Measurements from ENCODE around the gene FOXD2. TPM values are rescaled to one million over a fixed set of nuclear protein-coding genes. Genes with fewer than 3 reads are reported as not detected.
A peak's percentile ranks its signal among the peaks of the same experiment; 100 is the strongest.

Gene FOXD2
- total RNA-seq, result 0.05 TPM
- polyA plus RNA-seq, result 0.16 TPM
- long read RNA-seq, donor 1, result 0 reads
- long read RNA-seq, donor 2, full-length matches to known transcripts, result 5 of 5 reads
- long read RNA-seq, donor 2, partial matches to known transcripts, result 0 of 5 reads
- long read RNA-seq, donor 2, other reads (novel, unspliced or antisense), result 0 of 5 reads
- long read RNA-seq, donor 3, result 0 reads
- long read RNA-seq, donor 4, result 0 reads
- long read RNA-seq, donor 5, full-length matches to known transcripts, result 4 of 4 reads
- long read RNA-seq, donor 5, partial matches to known transcripts, result 0 of 4 reads
- long read RNA-seq, donor 5, other reads (novel, unspliced or antisense), result 0 of 4 reads
- long read RNA-seq, donor 6, full-length matches to known transcripts, result 1 of 1 reads
- long read RNA-seq, donor 6, partial matches to known transcripts, result 0 of 1 reads
- long read RNA-seq, donor 6, other reads (novel, unspliced or antisense), result 0 of 1 reads
- long read RNA-seq, donor 7, full-length matches to known transcripts, result 1 of 1 reads
- long read RNA-seq, donor 7, partial matches to known transcripts, result 0 of 1 reads
- long read RNA-seq, donor 7, other reads (novel, unspliced or antisense), result 0 of 1 reads
- long read RNA-seq, donor 8, result 0 reads
- long read RNA-seq, donor 9, result 0 reads
- long read RNA-seq, donor 10, full-length matches to known transcripts, result 3 of 3 reads
- long read RNA-seq, donor 10, partial matches to known transcripts, result 0 of 3 reads
- long read RNA-seq, donor 10, other reads (novel, unspliced or antisense), result 0 of 3 reads

DNA sequence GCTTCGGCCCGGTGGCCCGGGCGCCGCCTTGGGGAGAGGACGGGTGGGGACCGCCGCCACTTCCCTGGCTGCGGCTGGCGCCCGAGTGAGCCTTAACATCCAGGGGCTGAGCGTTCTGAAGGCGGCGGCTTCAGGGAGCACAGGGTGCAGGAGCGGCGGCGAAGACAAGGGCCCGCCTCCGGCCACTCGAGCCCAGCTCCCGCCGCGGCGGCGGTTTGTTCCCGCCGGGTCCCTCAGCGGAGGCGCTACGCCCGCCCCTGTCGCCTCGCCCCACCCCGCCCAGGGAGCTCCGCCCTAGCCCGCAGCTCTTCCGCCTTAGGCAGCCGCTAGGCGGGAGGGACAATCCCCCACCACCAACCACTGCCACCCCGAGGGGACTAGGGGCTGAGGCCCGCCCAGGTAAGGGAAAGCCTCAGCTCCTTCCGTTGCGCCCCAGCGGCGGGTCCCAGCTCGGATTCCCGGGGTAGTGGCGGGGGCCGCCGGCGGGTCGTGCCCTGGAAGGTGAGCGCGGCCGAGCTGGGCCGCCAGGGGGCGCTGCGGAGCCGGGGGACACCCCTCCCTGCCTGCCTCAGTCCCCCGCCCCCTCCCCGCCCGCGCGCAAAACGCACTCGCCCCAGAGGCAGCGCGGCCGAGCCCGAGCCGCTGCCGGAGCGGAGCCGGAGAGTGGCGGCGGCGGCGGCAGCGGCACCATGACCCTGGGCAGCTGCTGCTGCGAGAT, at the start of gene FOXD2:
TSS of gene FOXD2 (plus strand) at position 598 of the 718 bp plus-strand sequence. CDS start at position 690, 92 bp downstream.
- WGBS, result under 1% methylated on average over 80 of the region's 80 CpGs
- Histone ChIP-seq H3K4me3 (ENCODE audit: low read length in 2 of 2) (peak within 1 kb of the TSS; percentile 60 to 67), H3K36me3 (ENCODE audit: control insufficient read depth in 2 of 2, insufficient read depth in 2 of 2, low read length in 1 of 2) (no peaks in the 10 kb centered on the region), H3K27ac (ENCODE audit: low read depth in 1 of 2, low read length in 1 of 2) (peak within 1 kb of the TSS; percentile 73 to 75), H3K27me3 (ENCODE audit: control insufficient read depth in 2 of 2, insufficient read depth in 1 of 2, low read length in 1 of 2) (peaks cover 79 to 97% of the 10 kb centered on the region in 2 donors), H3K4me1 (ENCODE audit: control insufficient read depth in 2 of 2, insufficient read depth in 2 of 2, low read length in 2 of 2) (peaks cover 8 to 30% of the 10 kb centered on the region in 2 donors), H3K9me3 (ENCODE audit: control insufficient read depth in 2 of 2, insufficient read depth in 1 of 2, low read length in 1 of 2) (peaks cover 0 to 3% of the 10 kb centered on the region in 2 donors)
- peak; percentile 71 to 94 (median 84) for DNase-seq (ENCODE audit: low read depth in 6 of 9, low spot score in 9 of 9)

- Histone ChIP-seq H3K9me3 (ENCODE audit: control insufficient read depth in 2 of 2, insufficient read depth in 1 of 2, low read length in 1 of 2) (no peaks in the 10 kb centered on the region), H3K4me3 (ENCODE audit: low read length in 2 of 2) (no peak overlapping the region), H3K27ac (ENCODE audit: low read depth in 1 of 2, low read length in 1 of 2) (no peak overlapping the region), H3K36me3 (ENCODE audit: control insufficient read depth in 2 of 2, insufficient read depth in 2 of 2, low read length in 1 of 2) (no peaks in the 10 kb centered on the region), H3K4me1 (ENCODE audit: control insufficient read depth in 2 of 2, insufficient read depth in 2 of 2, low read length in 2 of 2) (no peaks in the 10 kb centered on the region), H3K27me3 (ENCODE audit: control insufficient read depth in 2 of 2, insufficient read depth in 1 of 2, low read length in 1 of 2) (peaks cover 0 to 3% of the 10 kb centered on the region in 2 donors)
- peak in 2 of 9 donors; percentile 16 to 23 for DNase-seq (ENCODE audit: low read depth in 6 of 9, low spot score in 9 of 9)
- 32% methylated on average over 3 of the region's 3 CpGs for WGBS
These were observed 49.0 kb upstream of the FOXD2 start for GRCh38 chr1:47388891-47389238.

GRCh38 chr1:47389731-47390130, 48.1 kb upstream of the FOXD2 start:
- Histone ChIP-seq H3K4me1 (ENCODE audit: control insufficient read depth in 2 of 2, insufficient read depth in 2 of 2, low read length in 2 of 2) (no peaks in the 10 kb centered on the region), H3K9me3 (ENCODE audit: control insufficient read depth in 2 of 2, insufficient read depth in 1 of 2, low read length in 1 of 2) (no peaks in the 10 kb centered on the region), H3K27me3 (ENCODE audit: control insufficient read depth in 2 of 2, insufficient read depth in 1 of 2, low read length in 1 of 2) (peaks cover 0 to 3% of the 10 kb centered on the region in 2 donors), H3K36me3 (ENCODE audit: control insufficient read depth in 2 of 2, insufficient read depth in 2 of 2, low read length in 1 of 2) (no peaks in the 10 kb centered on the region), H3K4me3 (ENCODE audit: low read length in 2 of 2) (no peak overlapping the region), H3K27ac (ENCODE audit: low read depth in 1 of 2, low read length in 1 of 2) (no peak overlapping the region)
- WGBS, result 72% methylated on average over 2 of the region's 2 CpGs
- no peak for DNase-seq (ENCODE audit: low read depth in 6 of 9, low spot score in 9 of 9)

- Histone ChIP-seq H3K27me3 (ENCODE audit: control insufficient read depth in 2 of 2, insufficient read depth in 1 of 2, low read length in 1 of 2) (peaks cover 0 to 5% of the 10 kb centered on the region in 2 donors), H3K4me1 (ENCODE audit: control insufficient read depth in 2 of 2, insufficient read depth in 2 of 2, low read length in 2 of 2) (no peaks in the 10 kb centered on the region), H3K9me3 (ENCODE audit: control insufficient read depth in 2 of 2, insufficient read depth in 1 of 2, low read length in 1 of 2) (no peaks in the 10 kb centered on the region), H3K4me3 (ENCODE audit: low read length in 2 of 2) (no peak overlapping the region), H3K36me3 (ENCODE audit: control insufficient read depth in 2 of 2, insufficient read depth in 2 of 2, low read length in 1 of 2) (no peaks in the 10 kb centered on the region), H3K27ac (ENCODE audit: low read depth in 1 of 2, low read length in 1 of 2) (no peak overlapping the region)
- 69% methylated on average over 2 of the region's 2 CpGs for WGBS
- no peak for DNase-seq (ENCODE audit: low read depth in 6 of 9, low spot score in 9 of 9)
These were observed 47.0 kb upstream of the FOXD2 start for GRCh38 chr1:47390843-47391242.

- 86% methylated on average over 5 of the region's 5 CpGs for WGBS
- DNase-seq (ENCODE audit: low read depth in 6 of 9, low spot score in 9 of 9), result no peak
- Histone ChIP-seq H3K9me3 (ENCODE audit: control insufficient read depth in 2 of 2, insufficient read depth in 1 of 2, low read length in 1 of 2) (no peaks in the 10 kb centered on the region), H3K27ac (ENCODE audit: low read depth in 1 of 2, low read length in 1 of 2) (no peak overlapping the region), H3K36me3 (ENCODE audit: control insufficient read depth in 2 of 2, insufficient read depth in 2 of 2, low read length in 1 of 2) (no peaks in the 10 kb centered on the region), H3K4me3 (ENCODE audit: low read length in 2 of 2) (no peak overlapping the region), H3K27me3 (ENCODE audit: control insufficient read depth in 2 of 2, insufficient read depth in 1 of 2, low read length in 1 of 2) (peaks cover 0 to 9% of the 10 kb centered on the region in 2 donors), H3K4me1 (ENCODE audit: control insufficient read depth in 2 of 2, insufficient read depth in 2 of 2, low read length in 2 of 2) (no peaks in the 10 kb centered on the region)
These were observed 44.7 kb upstream of the FOXD2 start for GRCh38 chr1:47393141-47393540.

GRCh38 chr1:47395433-47395832, 42.4 kb upstream of the FOXD2 start:
- no peak overlapping the region for H3K27ac ChIP-seq (ENCODE audit: low read depth in 1 of 2, low read length in 1 of 2)
- no peak overlapping the region for H3K4me3 ChIP-seq (ENCODE audit: low read length in 2 of 2)
- no peaks in the 10 kb centered on the region for H3K36me3 ChIP-seq (ENCODE audit: control insufficient read depth in 2 of 2, insufficient read depth in 2 of 2, low read length in 1 of 2)
- peaks cover 0 to 12% of the 10 kb centered on the region in 2 donors for H3K27me3 ChIP-seq (ENCODE audit: control insufficient read depth in 2 of 2, insufficient read depth in 1 of 2, low read length in 1 of 2)
- no peak for DNase-seq (ENCODE audit: low read depth in 6 of 9, low spot score in 9 of 9)
- no peaks in the 10 kb centered on the region for H3K4me1 ChIP-seq (ENCODE audit: control insufficient read depth in 2 of 2, insufficient read depth in 2 of 2, low read length in 2 of 2)
- no peaks in the 10 kb centered on the region for H3K9me3 ChIP-seq (ENCODE audit: control insufficient read depth in 2 of 2, insufficient read depth in 1 of 2, low read length in 1 of 2)
- WGBS, result 80% methylated on average over 3 of the region's 3 CpGs

GRCh38 chr1:47396671-47397196, 41.1 kb upstream of the FOXD2 start:
- Histone ChIP-seq H3K27ac (ENCODE audit: low read depth in 1 of 2, low read length in 1 of 2) (no peak overlapping the region), H3K4me3 (ENCODE audit: low read length in 2 of 2) (no peak overlapping the region), H3K36me3 (ENCODE audit: control insufficient read depth in 2 of 2, insufficient read depth in 2 of 2, low read length in 1 of 2) (no peaks in the 10 kb centered on the region), H3K27me3 (ENCODE audit: control insufficient read depth in 2 of 2, insufficient read depth in 1 of 2, low read length in 1 of 2) (peaks cover 0 to 13% of the 10 kb centered on the region in 2 donors), H3K9me3 (ENCODE audit: control insufficient read depth in 2 of 2, insufficient read depth in 1 of 2, low read length in 1 of 2) (no peaks in the 10 kb centered on the region), H3K4me1 (ENCODE audit: control insufficient read depth in 2 of 2, insufficient read depth in 2 of 2, low read length in 2 of 2) (no peaks in the 10 kb centered on the region)
- 97% methylated on average over 6 of the region's 6 CpGs for WGBS
- no peak for DNase-seq (ENCODE audit: low read depth in 6 of 9, low spot score in 9 of 9)

- Histone ChIP-seq H3K27ac (ENCODE audit: low read depth in 1 of 2, low read length in 1 of 2) (no peak overlapping the region), H3K4me3 (ENCODE audit: low read length in 2 of 2) (no peak overlapping the region), H3K27me3 (ENCODE audit: control insufficient read depth in 2 of 2, insufficient read depth in 1 of 2, low read length in 1 of 2) (peaks cover 0 to 22% of the 10 kb centered on the region in 2 donors), H3K36me3 (ENCODE audit: control insufficient read depth in 2 of 2, insufficient read depth in 2 of 2, low read length in 1 of 2) (no peaks in the 10 kb centered on the region), H3K4me1 (ENCODE audit: control insufficient read depth in 2 of 2, insufficient read depth in 2 of 2, low read length in 2 of 2) (no peaks in the 10 kb centered on the region), H3K9me3 (ENCODE audit: control insufficient read depth in 2 of 2, insufficient read depth in 1 of 2, low read length in 1 of 2) (no peaks in the 10 kb centered on the region)
- DNase-seq (ENCODE audit: low read depth in 6 of 9, low spot score in 9 of 9), result no peak
- 95% methylated on average over 4 of the region's 4 CpGs for WGBS
These were observed 38.6 kb upstream of the FOXD2 start for GRCh38 chr1:47399138-47399845.

Measured in thymus (tissue), 14 donors.